ENCODE results near the gene EIF2A. TPM values are rescaled to one million over a fixed set of nuclear protein-coding genes. Genes with fewer than 3 reads are reported as not detected.
"Not testable (repeated sequence)": the region's sequence is repeated elsewhere in the genome, so short reads cannot be mapped to it uniquely, and the experiment has no call there.

EIF2A gene
- total RNA-seq, 6 donors from 2014 or later, result 40.1 to 202 (median 78.0) TPM

DNA sequence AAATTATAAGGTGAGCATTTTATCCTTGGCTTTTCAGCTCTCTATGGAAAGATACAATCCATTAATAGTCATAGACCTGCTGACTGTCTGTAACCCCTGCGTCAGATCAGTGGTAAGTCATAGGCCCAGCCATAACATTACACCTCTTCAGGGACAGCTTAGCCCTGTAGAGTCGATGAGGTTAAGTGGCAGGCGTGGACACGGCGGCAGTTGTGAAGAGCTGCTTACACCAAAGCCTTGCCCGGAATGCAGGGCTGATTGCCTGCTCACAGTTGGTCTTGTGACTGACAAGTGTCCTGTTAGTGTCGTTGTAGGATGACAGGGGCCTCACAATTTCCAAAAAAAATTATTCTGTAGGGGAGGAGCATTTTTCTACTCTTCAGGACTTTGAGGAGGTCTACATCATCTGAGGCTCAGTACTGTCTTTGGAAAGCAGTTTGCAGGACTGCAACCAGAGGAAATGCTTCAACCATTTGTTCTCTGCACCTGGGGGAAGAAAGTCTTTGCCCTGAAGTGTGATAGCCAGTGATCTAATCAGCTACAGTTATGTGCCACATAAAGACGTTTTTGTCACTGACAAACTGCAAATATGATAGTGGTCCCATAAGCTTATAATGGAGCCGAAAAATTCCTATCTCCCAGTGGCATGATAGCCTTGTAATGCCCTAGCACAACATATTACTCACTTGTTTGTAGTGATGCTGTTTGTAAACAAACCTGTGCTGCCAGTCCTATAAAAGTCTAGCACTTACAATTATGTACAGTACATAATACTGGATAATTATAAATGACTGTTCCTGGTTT lies 41.6 kb downstream of the EIF2A start:
- Histone ChIP-seq H3K27ac (peak overlapping the region in 1 of 4 donors; percentile 35), H3K36me3 (peaks cover 4 to 26% (median 14%) of the 10 kb centered on the region in 4 donors), H3K4me3 (no peak overlapping the region), H3K27me3 (no peaks in the 10 kb centered on the region), H3K9me3 (no peaks in the 10 kb centered on the region), H3K4me1 (peaks cover 0 to 7% (median 4%) of the 10 kb centered on the region in 4 donors)
- DNase-seq, result peak in 1 of 2 donors; percentile 79
- TF ChIP-seq EP300 (IDR thresholded peaks at IDR 0.05), result peak in 1 of 4 donors; percentile 39
- no peak for TF ChIP-seq POLR2A (IDR thresholded peaks at IDR 0.05)
- TF ChIP-seq, protein P1, sequence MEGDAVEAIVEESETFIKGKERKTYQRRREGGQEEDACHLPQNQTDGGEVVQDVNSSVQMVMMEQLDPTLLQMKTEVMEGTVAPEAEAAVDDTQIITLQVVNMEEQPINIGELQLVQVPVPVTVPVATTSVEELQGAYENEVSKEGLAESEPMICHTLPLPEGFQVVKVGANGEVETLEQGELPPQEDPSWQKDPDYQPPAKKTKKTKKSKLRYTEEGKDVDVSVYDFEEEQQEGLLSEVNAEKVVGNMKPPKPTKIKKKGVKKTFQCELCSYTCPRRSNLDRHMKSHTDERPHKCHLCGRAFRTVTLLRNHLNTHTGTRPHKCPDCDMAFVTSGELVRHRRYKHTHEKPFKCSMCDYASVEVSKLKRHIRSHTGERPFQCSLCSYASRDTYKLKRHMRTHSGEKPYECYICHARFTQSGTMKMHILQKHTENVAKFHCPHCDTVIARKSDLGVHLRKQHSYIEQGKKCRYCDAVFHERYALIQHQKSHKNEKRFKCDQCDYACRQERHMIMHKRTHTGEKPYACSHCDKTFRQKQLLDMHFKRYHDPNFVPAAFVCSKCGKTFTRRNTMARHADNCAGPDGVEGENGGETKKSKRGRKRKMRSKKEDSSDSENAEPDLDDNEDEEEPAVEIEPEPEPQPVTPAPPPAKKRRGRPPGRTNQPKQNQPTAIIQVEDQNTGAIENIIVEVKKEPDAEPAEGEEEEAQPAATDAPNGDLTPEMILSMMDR (IDR thresholded peaks at IDR 0.05), result no peak
- peak in 1 of 2 donors; percentile 15 for TF ChIP-seq POLR2AphosphoS5 (IDR thresholded peaks at IDR 0.05)
- WGBS, 2 donors, result 56 to 70% methylated on average over 9 of the region's 9 CpGs
- peak; percentile 49 to 82 for ATAC-seq (ENCODE audit: low FRiP score in 2 of 2)

DNA sequence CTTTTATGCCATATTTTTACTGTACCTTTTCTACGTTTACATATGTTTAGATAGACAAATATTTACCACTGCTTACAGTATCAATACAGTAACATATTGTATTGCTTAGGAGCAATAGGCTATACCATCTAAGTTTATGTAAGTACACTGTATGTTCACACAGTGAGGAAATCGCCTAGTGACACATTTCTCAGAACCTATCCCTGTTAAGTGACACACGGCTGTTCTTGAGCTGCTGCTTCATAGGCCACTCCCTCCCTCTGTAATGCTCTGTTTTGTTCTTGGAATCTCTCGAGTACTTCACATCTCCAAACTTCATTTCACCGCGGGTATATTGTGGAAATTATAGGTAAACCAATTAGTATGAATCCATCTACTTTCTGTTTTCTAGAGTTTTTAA lies 43.2 kb downstream of the EIF2A start:
- Histone ChIP-seq H3K4me3 (no peak overlapping the region), H3K27ac (no peak overlapping the region), H3K36me3 (peaks cover 0 to 11% (median 7%) of the 10 kb centered on the region in 4 donors), H3K9me3 (no peaks in the 10 kb centered on the region), H3K4me1 (peaks cover 0 to 7% (median 4%) of the 10 kb centered on the region in 4 donors), H3K27me3 (no peaks in the 10 kb centered on the region)
- DNase-seq (peak in 1 of 2 donors; percentile 42), ATAC-seq (ENCODE audit: low FRiP score in 2 of 2) (no peak)
- TF ChIP-seq POLR2AphosphoS5 (IDR thresholded peaks at IDR 0.05), result no peak
- TF ChIP-seq EP300 (IDR thresholded peaks at IDR 0.05), result no peak
- TF ChIP-seq POLR2A (IDR thresholded peaks at IDR 0.05), result no peak
- TF ChIP-seq, protein P1 (IDR thresholded peaks at IDR 0.05), result no peak
- WGBS, 2 donors, result 60 to 65% methylated on average over 6 of the region's 6 CpGs

DNA sequence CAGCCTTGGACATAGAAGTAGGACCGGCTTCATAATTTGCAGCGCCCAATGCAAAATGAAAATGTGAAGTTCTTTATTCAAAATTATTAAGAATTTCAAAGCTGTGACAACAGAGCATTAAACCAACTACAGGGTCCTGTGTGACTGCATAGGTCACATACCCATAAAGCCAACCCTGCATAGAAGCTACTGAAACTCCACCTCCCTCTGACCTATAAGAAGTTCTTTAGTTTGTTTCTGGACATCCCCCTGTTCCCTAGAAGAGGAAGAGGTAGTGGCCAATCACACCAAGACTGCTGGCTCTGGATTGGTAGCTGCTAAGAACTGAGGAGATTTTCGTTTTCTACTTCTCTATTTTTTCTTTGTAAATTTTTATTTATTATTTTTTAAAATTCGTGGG lies 47.6 kb downstream of the EIF2A start:
- no peaks in the 10 kb centered on the region for H3K27me3 ChIP-seq
- ATAC-seq (ENCODE audit: low FRiP score in 2 of 2) (no peak), DNase-seq (no peak)
- no peaks in the 10 kb centered on the region for H3K4me1 ChIP-seq
- H3K36me3 ChIP-seq, result no peaks in the 10 kb centered on the region
- TF ChIP-seq EP300 (IDR thresholded peaks at IDR 0.05), result no peak
- WGBS, 2 donors, result 79 to 87% methylated on average over 4 of the region's 4 CpGs
- H3K27ac ChIP-seq, result no peak overlapping the region
- H3K4me3 ChIP-seq, result no peak overlapping the region
- H3K9me3 ChIP-seq, result no peaks in the 10 kb centered on the region

- ATAC-seq (ENCODE audit: low FRiP score in 2 of 2), result no peak
- Histone ChIP-seq H3K4me3 (no peak overlapping the region), H3K4me1 (peaks cover 5 to 7% (median 7%) of the 10 kb centered on the region in 4 donors), H3K27me3 (no peaks in the 10 kb centered on the region), H3K27ac (no peak overlapping the region), H3K9me3 (no peaks in the 10 kb centered on the region), H3K36me3 (no peaks in the 10 kb centered on the region)
- WGBS, 2 donors, result 84 to 85% methylated on average over 4 of the region's 4 CpGs
- DNase-seq, result no peak
- TF ChIP-seq POLR2AphosphoS5 (IDR thresholded peaks at IDR 0.05), result no peak
- TF ChIP-seq POLR2A (IDR thresholded peaks at IDR 0.05), result no peak
- TF ChIP-seq EP300 (IDR thresholded peaks at IDR 0.05), result no peak
Measured at GRCh38 chr3:150597646-150598045, 51.1 kb downstream of the EIF2A start.

DNA sequence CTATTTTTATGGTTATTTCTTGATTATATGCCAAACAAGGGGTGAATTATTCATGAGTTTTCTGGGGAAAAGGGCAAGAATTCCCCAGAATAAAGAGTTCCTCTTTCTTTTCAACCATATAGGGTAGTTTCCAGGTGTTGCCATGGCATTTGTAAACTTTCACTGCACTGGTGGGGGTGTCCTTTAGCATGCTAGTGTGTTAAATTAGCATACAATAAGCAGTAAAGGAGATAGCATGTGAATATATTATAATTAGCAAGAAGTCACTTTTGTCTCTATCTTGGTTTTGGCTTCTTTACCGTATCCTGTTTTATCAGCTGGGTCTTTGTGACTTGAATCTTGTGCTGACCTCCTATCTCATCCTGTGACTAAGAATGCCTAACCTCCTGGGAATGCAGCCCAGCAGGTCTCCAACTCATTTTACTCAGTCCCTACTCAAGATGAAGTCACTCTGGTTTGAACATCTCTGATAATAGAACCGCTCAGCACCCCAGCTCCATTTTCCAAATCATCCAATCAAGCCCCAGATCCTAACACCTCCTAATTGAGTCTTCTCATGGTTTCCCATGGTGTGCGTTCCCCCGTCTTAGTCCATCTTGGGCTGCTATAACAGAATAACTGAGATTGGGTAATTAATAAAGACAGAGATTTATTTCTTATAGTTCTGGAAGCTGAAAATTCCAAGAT lies 53.2 kb downstream of the EIF2A start:
- Histone ChIP-seq H3K36me3 (no peaks in the 10 kb centered on the region), H3K27ac (no peak overlapping the region), H3K4me3 (no peak overlapping the region), H3K4me1 (peaks cover 12 to 14% (median 14%) of the 10 kb centered on the region in 4 donors), H3K9me3 (no peaks in the 10 kb centered on the region), H3K27me3 (no peaks in the 10 kb centered on the region)
- no peak for DNase-seq
- ATAC-seq (ENCODE audit: low FRiP score in 2 of 2), result no peak
- 69 to 72% methylated on average over 4 of the region's 4 CpGs for WGBS, 2 donors
- TF ChIP-seq POLR2AphosphoS5 (IDR thresholded peaks at IDR 0.05) (no peak), EP300 (IDR thresholded peaks at IDR 0.05) (no peak), POLR2A (IDR thresholded peaks at IDR 0.05) (no peak)
- TF ChIP-seq, protein P1 (IDR thresholded peaks at IDR 0.05), result no peak

DNA sequence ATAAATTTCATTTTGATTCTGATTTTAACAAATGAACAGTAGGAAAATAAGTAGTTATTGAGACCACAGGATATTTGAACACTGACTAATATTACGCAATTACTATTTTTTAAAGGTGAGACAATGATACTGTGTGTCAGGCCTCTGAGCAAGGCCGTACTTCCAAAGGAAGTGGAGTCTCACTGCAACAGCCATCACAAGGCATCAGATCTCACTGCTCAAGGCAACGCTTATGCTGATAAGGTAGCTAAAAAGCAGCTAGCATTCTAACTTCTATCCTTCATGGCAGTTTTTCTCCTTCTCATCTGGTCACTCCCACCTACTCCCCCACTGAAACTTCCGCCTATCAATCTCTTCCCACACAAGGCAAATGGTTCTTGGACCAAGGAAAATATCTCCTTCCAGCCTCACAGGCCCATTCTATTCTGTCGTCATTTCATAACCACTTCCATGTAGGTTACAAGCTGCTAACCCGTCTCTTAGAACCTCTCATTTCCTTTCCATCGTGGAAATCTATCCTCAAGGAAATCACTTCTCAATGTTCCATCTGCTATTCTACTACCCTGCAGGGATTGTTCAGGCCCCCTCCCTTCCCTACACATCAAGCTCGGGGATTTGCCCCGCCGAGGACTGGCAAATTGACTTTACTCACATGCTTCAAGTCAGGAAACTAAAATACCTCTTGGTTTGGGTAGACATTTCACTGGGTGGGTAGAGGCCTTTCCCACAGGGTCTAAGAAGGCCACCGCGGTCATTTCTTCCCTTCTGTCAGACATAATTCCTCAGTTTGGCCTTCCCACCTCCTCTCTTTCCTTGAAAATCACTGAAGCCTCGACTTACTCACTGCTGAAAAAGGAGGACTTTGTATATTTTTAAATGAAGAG lies 54.3 kb downstream of the EIF2A start:
- ATAC-seq (ENCODE audit: low FRiP score in 2 of 2); H3K27ac ChIP-seq; H3K9me3 ChIP-seq: not testable (repeated sequence)

More for the DNA sequence above, 54.3 kb downstream of the EIF2A start:
- not testable (repeated sequence) for H3K36me3 ChIP-seq, DNase-seq, H3K4me3 ChIP-seq, H3K27me3 ChIP-seq
- WGBS, 2 donors, result 86 to 92% methylated on average over 13 of the region's 13 CpGs
- H3K4me1 ChIP-seq, result peaks cover 23 to 24% (median 23%) of the 10 kb centered on the region in 4 donors
